ENCODE results near the gene GALNS. TPM values are rescaled to one million over a fixed set of nuclear protein-coding genes. Genes with fewer than 3 reads are reported as not detected.
"Not testable (repeated sequence)": the region's sequence is repeated elsewhere in the genome, so short reads cannot be mapped to it uniquely, and the experiment has no call there.

The GALNS gene
- total RNA-seq, 1 donor from 2014 or later: 23.1 TPM

GRCh38 chr16:88840600-88841215, 16.0 kb downstream of the GALNS start:
- DNase-seq (ENCODE audit: low spot score): no peak
- ATAC-seq: no peak

GRCh38 chr16:88839745-88840599, 16.8 kb downstream of the GALNS start:
- DNase-seq (ENCODE audit: low spot score) (no peak), ATAC-seq (no peak)

GRCh38 chr16:88839026-88839529, 17.7 kb downstream of the GALNS start:
- no peak for ATAC-seq
- DNase-seq (ENCODE audit: low spot score): no peak

- no peak for DNase-seq (ENCODE audit: low spot score)
Measured at GRCh38 chr16:88838566-88838965, 18.2 kb downstream of the GALNS start.

GRCh38 chr16:88837806-88838205, 18.9 kb downstream of the GALNS start:
- ATAC-seq: no peak

More at GRCh38 chr16:88838566-88838965, 18.2 kb downstream of the GALNS start:
- ATAC-seq: no peak

DNA sequence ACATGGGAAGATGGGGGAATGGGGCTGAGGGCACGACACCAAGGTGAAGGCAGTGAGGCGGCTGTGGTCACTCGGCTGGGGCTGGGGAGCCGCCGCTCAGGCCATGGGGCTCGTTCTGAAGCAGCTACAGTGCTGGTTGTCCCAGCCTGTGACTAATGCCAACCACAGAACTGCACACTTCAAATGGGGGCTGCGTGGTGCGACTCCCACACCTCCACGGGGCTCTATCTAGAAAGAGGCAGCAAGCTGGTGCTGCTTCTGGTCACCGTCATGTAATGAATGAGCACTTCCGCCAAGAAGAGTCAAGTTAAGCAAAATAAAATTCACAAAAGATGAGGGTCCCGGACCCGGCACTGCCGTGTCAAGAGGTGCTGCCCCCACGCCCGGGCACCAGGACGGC, 20.0 kb downstream of the GALNS start:
- no peak for DNase-seq (ENCODE audit: low spot score)
- ATAC-seq: no peak

More at GRCh38 chr16:88837806-88838205, 18.9 kb downstream of the GALNS start:
- DNase-seq (ENCODE audit: low spot score): no peak

DNA sequence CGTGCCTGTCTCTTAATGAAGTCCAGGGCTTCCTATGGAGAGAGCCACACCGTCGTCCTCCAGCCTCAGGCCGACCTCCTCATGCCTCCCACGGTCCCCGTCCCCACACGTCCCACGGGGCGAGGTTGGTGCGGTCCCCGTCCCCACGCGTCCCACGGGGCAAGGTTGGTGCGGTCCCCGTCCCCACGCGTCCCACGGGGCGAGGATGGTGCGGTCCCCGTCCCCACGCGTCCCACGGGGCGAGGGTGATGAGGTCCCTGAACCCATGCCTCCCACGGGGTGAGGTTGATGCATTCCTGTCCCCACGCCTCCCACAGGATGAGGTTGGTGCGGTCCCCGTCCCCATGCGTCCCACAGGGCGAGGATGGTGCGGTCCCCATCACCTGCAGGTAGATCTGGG, 20.9 kb downstream of the GALNS start:
- ATAC-seq (no peak), DNase-seq (ENCODE audit: low spot score) (no peak)

DNA sequence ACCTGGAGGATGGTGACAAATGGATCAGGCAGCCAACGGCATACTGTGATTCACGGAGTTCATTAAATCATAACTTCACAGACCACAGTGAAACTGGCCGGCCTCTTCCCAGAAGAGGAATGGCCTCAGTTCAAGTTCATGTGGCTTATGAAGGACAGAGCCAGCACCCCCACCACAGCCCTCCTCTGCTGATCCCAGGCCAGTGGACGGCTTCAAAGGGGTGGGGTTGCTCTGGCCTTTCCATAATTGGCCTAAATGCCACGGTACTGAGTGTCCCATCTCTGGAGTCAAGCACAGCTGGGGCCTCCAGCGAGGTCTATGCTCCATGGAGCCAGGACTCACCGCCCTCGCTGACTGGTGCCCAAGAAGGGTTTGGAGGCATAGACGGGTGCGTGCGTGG, 21.4 kb downstream of the GALNS start:
- ATAC-seq: no peak

GRCh38 chr16:88834670-88835069, 22.1 kb downstream of the GALNS start:
- DNase-seq (ENCODE audit: low spot score) (no peak), ATAC-seq (no peak)

More for the DNA sequence above, 21.4 kb downstream of the GALNS start:
- DNase-seq (ENCODE audit: low spot score): no peak

- DNase-seq (ENCODE audit: low spot score): no peak
Measured at GRCh38 chr16:88833086-88833485, 23.7 kb downstream of the GALNS start.

DNA sequence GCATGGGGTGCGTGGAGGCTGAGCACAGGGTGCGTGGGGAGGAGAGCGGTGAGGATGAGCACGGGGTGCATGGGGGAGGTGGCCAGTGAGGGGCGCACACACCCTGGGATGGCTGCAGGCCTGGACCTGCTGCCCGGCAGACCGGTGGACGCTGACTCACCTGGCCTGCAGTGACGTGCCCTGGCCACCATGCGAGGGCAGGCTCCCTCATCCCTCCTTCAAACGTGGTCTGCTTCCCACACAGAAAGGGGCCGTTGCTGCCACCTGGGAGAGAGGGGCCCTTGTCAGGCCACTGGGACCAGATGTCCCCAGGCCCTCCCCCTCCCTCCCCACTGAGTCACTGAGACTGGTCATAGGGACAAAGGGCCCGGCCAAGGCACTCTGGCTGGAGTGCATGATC, 24.9 kb downstream of the GALNS start:
- ATAC-seq (no peak), DNase-seq (ENCODE audit: low spot score) (no peak)

More at GRCh38 chr16:88833086-88833485, 23.7 kb downstream of the GALNS start:
- no peak for ATAC-seq

DNA sequence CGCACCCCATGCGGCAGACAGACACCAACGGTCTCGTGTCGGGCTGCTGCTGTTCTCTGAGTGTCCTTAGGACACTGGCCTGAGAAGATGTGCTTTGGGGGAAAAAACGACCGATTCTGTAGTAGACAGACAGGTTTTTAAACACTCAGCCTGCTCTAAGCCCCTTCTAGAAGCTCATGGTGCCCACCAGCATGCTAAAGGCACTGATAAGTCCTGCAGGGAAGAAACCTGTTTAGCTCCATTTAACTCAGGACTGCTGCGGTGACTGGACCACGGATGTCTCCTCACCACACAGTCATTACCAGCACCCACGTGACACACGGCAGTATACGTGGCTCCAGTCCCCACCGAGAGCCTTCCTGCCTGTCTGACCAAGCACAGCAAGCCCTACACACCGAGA, 26.0 kb downstream of the GALNS start:
- ATAC-seq: no peak
- DNase-seq (ENCODE audit: low spot score): no peak

GRCh38 chr16:88830258-88830657, 26.5 kb downstream of the GALNS start:
- DNase-seq (ENCODE audit: low spot score) (no peak), ATAC-seq (no peak)

- no peak for ATAC-seq
- no peak for DNase-seq (ENCODE audit: low spot score)
Measured at GRCh38 chr16:88828711-88829110, 28.0 kb downstream of the GALNS start.

GRCh38 chr16:88827727-88828126, 29.0 kb downstream of the GALNS start:
- ATAC-seq (no peak), DNase-seq (ENCODE audit: low spot score) (no peak)

DNA sequence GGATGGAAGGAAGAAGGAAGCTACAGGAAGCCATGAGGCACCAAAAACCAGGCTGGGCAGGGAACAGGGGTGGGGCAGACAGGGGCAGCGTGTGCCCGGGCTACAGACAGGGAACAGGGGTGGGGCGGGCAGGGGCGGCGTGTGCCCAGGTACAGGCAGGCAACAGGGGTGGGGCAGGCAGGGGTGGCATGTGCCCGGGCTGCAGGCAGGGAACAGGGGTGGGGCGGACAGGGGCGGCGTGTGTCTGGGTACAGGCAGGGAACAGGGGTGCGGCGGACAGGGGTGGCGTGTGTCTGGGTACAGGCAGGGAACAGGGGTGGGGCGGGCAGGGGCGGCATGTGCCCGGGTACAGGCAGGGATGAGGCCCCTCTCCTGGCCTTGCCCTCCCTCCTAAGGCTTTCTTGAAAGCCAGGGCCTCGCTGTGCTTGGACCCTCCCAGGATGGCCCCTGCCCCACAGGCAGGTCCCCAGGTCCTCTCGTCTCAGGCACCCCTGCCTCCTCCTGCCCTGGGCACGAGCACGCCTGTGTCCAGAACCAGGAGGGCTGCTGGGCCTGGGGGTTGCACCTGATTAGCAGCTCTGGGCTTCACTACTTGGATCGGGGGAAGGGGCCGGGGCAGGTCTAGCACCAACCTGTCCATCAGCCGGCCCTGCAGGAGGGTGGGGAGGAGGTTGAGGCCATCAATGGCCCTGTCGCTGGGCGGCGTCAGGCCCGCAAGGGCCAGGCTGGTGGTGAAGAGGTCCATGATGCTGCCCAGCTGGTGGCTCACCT, 30.5 kb downstream of the GALNS start:
- no peak for ATAC-seq

GRCh38 chr16:88825146-88825545, 31.6 kb downstream of the GALNS start:
- ATAC-seq: no peak
- no peak for DNase-seq (ENCODE audit: low spot score)

More for the DNA sequence above, 30.5 kb downstream of the GALNS start:
- DNase-seq (ENCODE audit: low spot score): no peak

DNA sequence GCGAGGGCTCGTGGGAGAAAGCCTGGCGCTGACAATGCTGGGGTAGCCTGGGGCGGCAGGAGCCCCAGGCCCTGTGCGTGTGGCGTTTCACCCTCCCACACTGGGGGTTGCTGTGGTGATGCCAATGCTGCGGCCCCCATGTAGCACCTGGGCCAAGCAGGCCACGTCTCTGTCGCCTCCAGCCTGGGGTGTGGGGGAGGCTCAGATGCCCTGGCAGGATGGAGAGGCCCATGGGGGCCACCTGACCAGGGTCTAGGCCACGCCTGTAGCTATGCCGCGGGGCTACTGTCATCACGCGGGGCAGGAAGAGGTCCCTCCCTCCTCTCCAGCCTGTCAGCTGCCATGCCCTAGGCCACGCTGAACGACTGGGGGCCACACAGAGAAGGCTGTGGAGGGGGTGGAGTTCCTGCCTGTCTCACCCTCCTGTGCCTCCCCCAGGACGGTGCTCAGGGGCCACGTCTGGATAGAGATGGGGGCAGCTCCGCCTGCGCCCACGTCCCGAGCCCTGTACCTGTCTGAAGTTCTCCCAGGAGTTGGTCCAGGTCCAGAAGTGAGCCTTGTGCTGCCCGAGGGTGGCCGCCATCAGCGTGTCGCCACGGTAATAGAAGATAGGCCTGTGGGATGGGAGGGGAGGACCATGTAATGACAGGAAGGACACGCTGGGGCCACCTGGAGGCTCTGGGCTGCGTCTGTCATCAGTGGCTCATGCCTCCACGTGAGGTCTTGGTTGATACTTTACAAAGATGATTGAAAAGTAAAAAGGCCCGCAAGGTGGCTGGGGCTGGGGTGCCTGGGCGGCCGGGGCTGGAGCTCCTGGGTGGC, 32.3 kb downstream of the GALNS start:
- DNase-seq (ENCODE audit: low spot score) (no peak), ATAC-seq (no peak)

- not testable (repeated sequence) for ATAC-seq; DNase-seq (ENCODE audit: low spot score)
Measured at GRCh38 chr16:88823646-88824045, 33.1 kb downstream of the GALNS start.

GRCh38 chr16:88822281-88823040, 34.3 kb downstream of the GALNS start:
- DNase-seq (ENCODE audit: low spot score) (no peak), ATAC-seq (no peak)
